ENCODE measurements around the gene NDUFS4. TPM values are rescaled to one million over a fixed set of nuclear protein-coding genes. Genes with fewer than 3 reads are reported as not detected.

The NDUFS4 gene
- total and polyA plus RNA-seq, 9 of the 15 experiments (the other 6 are each of a cell fraction or from before 2014, with no cell fraction given), result 68.7 to 313 (median 113) TPM

DNA sequence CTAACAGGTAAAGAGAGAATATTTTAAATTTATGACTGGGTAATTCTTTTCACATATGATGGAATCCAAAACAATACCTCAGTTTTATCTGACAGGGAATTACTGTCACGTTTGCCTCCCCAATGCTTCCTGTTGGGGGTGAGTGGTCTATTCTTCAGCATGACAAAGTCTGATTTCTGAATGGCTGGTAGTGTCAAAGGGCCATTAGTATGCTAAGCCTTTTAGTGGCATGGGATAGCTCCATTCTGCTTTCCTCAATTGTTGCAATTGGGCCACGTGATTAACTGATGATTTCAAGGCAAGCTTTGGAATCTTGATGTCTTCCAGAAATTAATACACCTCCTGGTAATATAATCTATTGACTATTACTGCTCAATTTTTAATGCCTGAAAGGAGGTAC is 14.7 kb upstream of the NDUFS4 start:
- no peak for DNase-seq (ENCODE audit: extremely low read depth in 1 of 4, low spot score in 3 of 4)
- FAIRE-seq, result no peak
- Histone ChIP-seq H3K79me2 (ENCODE audit: control insufficient read depth, insufficient read depth, low read length) (no peaks in the 10 kb centered on the region), H3K9me3 (replicated peaks; ENCODE audit: control insufficient read depth, insufficient read depth, low read depth, low read length) (no peaks in the 10 kb centered on the region), H4K20me1 (replicated peaks; ENCODE audit: control insufficient read depth, insufficient read depth, low read length) (no peaks in the 10 kb centered on the region), H3K9ac (ENCODE audit: insufficient read depth in 1 of 2, low read depth in 2 of 2, low read length in 2 of 2) (no peak overlapping the region), H3K27me3 (ENCODE audit: control insufficient read depth in 2 of 2, insufficient read depth in 2 of 2, low read length in 2 of 2) (no peaks in the 10 kb centered on the region), H3K36me3 (ENCODE audit: control insufficient read depth, insufficient read depth, low read length) (no peaks in the 10 kb centered on the region), H3K4me2 (ENCODE audit: insufficient read depth, low read length) (no peak overlapping the region), H2AFZ (ENCODE audit: low read depth, low read length) (no peak overlapping the region), H3K9me1 (ENCODE audit: control insufficient read depth, insufficient read depth, low read length) (no peaks in the 10 kb centered on the region), H3K4me1 (replicated peaks in 1 of 2; ENCODE audit: control insufficient read depth in 2 of 2, insufficient read depth in 2 of 2, low read length in 2 of 2) (peaks cover 0 to 5% of the 10 kb centered on the region in 2 experiments; a peak in 1 of 5 replicates), H3K27ac (ENCODE audit: extremely low read depth, low read depth, low read length) (no peak overlapping the region), H3K4me3 (no peak overlapping the region)
- CTCF ChIA-PET (ENCODE audit: low intra/inter-chr PET ratio), result no interaction called here
- in situ Hi-C loops (cut with MboI) (no loop called here), intact Hi-C loops (cut with micrococcal nuclease) (no loop called here)
- ATAC-seq, result no peak
- BruUV-seq (replicated peaks), result no TSS peak
- no peak for TF ChIP-seq HCFC1 (IDR thresholded peaks at IDR 0.05; ENCODE audit: low read depth, low read length)
- TF ChIP-seq, protein P1, sequence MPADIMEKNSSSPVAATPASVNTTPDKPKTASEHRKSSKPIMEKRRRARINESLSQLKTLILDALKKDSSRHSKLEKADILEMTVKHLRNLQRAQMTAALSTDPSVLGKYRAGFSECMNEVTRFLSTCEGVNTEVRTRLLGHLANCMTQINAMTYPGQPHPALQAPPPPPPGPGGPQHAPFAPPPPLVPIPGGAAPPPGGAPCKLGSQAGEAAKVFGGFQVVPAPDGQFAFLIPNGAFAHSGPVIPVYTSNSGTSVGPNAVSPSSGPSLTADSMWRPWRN (IDR thresholded peaks at IDR 0.05; ENCODE audit: low read depth), result no peak
- no peak for TF ChIP-seq BRD4 (IDR thresholded peaks at IDR 0.05)
- TF ChIP-seq, protein P2, sequence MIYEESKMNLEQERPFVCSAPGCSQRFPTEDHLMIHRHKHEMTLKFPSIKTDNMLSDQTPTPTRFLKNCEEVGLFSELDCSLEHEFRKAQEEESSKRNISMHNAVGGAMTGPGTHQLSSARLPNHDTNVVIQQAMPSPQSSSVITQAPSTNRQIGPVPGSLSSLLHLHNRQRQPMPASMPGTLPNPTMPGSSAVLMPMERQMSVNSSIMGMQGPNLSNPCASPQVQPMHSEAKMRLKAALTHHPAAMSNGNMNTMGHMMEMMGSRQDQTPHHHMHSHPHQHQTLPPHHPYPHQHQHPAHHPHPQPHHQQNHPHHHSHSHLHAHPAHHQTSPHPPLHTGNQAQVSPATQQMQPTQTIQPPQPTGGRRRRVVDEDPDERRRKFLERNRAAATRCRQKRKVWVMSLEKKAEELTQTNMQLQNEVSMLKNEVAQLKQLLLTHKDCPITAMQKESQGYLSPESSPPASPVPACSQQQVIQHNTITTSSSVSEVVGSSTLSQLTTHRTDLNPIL (CRISPR knock-in tag; IDR thresholded peaks at IDR 0.05), result no peak
- TF ChIP-seq, protein P3, sequence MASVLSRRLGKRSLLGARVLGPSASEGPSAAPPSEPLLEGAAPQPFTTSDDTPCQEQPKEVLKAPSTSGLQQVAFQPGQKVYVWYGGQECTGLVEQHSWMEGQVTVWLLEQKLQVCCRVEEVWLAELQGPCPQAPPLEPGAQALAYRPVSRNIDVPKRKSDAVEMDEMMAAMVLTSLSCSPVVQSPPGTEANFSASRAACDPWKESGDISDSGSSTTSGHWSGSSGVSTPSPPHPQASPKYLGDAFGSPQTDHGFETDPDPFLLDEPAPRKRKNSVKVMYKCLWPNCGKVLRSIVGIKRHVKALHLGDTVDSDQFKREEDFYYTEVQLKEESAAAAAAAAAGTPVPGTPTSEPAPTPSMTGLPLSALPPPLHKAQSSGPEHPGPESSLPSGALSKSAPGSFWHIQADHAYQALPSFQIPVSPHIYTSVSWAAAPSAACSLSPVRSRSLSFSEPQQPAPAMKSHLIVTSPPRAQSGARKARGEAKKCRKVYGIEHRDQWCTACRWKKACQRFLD (CRISPR knock-in tag; IDR thresholded peaks at IDR 0.05), result no peak
- TF ChIP-seq IFI16 (CRISPR knock-in tag; IDR thresholded peaks at IDR 0.05), result no peak
- no peak for TF ChIP-seq MCM3 (IDR thresholded peaks at IDR 0.05)
- TF ChIP-seq FOXK1 (CRISPR knock-in tag; IDR thresholded peaks at IDR 0.05; ENCODE audit: borderline replicate concordance), result no peak
- no peak for TF ChIP-seq PHF8 (IDR thresholded peaks at IDR 0.05; ENCODE audit: borderline replicate concordance, low read length)
- POLR2A ChIA-PET, result interaction anchor here (1.3 kb wide), 1 partner anchor 12 kb away, joined by 3 read pairs; no protein-coding TSS in a partner anchor
- 0% methylated on average over 2 of the region's 2 CpGs for WGBS (ENCODE audit: insufficient coverage, low coverage, missing lambda C conversion rate)
